GM10248 (cell line): ENCODE measurements around the gene RAP1GAP.

Experiments used
- CTCF ChIA-PET: fragments of 300-600 bp; sonication (Branson Sonifier 250); formaldehyde crosslinking; extraction: SDS; loops from one replicate; lab custom pipeline; 2021; ENCODE audit warnings: antibody characterized with exemption; lab: Yijun Ruan, JAX
- POLR2A ChIA-PET: fragments of 350-650 bp; sonication (Branson Sonifier 250); formaldehyde crosslinking; extraction: SDS; loops from one replicate; lab custom pipeline; 2020; ENCODE audit warnings: antibody characterized with exemption; lab: Yijun Ruan, JAX
- DNase-seq: peaks from one replicate; pipeline ENCODE4 v3.0.0; 2012; ENCODE audit errors: extremely low spot score
- TF ChIP-seq, protein P1 (sequence below): IDR thresholded peaks from 2 replicates; pipeline ENCODE4 v1.5.1; 2012; ENCODE audit warnings: mild to moderate bottlenecking, low read depth; ENCODE audit errors: extremely low read depth, missing control alignments, control extremely low read depth

The RAP1GAP gene

DNA sequence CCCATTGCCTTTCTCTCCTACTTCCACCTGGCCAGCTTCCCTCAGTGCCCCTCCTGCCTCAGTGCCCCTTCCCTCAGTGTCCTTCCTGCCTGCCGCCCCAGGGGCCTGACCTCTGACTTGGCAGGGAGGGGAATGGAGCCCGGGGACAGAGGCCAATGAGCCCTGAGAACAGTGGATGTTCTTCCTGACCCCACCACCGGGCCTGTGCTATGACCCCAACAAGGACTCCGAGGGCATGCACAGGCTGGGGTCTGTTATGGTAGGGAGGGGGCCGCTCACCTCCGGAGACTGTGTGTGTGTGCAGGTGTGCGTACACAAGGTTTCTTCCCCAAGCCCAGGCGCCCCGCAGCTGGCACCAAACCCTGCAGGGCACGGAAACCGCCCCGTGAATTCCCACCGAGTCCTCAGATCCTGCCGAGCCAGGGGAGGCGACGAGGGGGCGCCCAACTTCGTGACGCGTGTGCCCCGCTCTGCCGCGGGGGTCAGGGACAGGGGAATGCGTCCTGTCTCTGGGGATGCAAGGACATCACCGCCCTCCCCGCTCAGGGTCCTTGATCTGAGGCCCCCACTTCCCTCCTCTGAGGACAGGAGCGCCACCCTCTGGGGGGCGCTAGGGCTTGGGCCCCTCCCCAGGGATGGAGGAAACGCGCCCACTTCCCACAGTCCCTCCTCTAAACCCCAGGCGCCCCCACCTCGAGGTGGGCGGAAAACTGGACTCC is 766 bp downstream of the RAP1GAP start:
- ChIA-PET CTCF (interaction anchor here (1.3 to 1.8 kb wide), 2 partner anchors 8 to 9 kb away, joined by 5 read pairs; no protein-coding TSS in a partner anchor), POLR2A (interaction anchor here (0.6 kb wide), 1 partner anchor 145 kb away, joined by 3 read pairs; no protein-coding TSS in a partner anchor)
- DNase-seq, result no peak
- TF ChIP-seq, protein P1, sequence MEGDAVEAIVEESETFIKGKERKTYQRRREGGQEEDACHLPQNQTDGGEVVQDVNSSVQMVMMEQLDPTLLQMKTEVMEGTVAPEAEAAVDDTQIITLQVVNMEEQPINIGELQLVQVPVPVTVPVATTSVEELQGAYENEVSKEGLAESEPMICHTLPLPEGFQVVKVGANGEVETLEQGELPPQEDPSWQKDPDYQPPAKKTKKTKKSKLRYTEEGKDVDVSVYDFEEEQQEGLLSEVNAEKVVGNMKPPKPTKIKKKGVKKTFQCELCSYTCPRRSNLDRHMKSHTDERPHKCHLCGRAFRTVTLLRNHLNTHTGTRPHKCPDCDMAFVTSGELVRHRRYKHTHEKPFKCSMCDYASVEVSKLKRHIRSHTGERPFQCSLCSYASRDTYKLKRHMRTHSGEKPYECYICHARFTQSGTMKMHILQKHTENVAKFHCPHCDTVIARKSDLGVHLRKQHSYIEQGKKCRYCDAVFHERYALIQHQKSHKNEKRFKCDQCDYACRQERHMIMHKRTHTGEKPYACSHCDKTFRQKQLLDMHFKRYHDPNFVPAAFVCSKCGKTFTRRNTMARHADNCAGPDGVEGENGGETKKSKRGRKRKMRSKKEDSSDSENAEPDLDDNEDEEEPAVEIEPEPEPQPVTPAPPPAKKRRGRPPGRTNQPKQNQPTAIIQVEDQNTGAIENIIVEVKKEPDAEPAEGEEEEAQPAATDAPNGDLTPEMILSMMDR, result no peak

- ChIA-PET POLR2A (interaction anchor here (0.6 kb wide), 1 partner anchor 144 kb away, joined by 3 read pairs; no protein-coding TSS in a partner anchor), CTCF (interaction anchor here (0.7 to 1.3 kb wide), 2 partner anchors 8 to 9 kb away, joined by 3 to 5 read pairs; no protein-coding TSS in a partner anchor)
- DNase-seq, result no peak
- TF ChIP-seq, protein P1, result no peak
These were observed 1.6 kb downstream of the RAP1GAP start for GRCh38 chr1:21667348-21668231.

- TF ChIP-seq, protein P1, result no peak
- CTCF ChIA-PET, result interaction anchor here (0.7 kb wide), 1 partner anchor 8 kb away, joined by 3 read pairs; no protein-coding TSS in a partner anchor
- POLR2A ChIA-PET, result no interaction called here
- DNase-seq, result no peak
These were observed 2.4 kb downstream of the RAP1GAP start for GRCh38 chr1:21666576-21667320.

GRCh38 chr1:21665711-21666575 is 3.2 kb downstream of the RAP1GAP start:
- DNase-seq, result no peak
- ChIA-PET CTCF (no interaction called here), POLR2A (no interaction called here)
- TF ChIP-seq, protein P1, result no peak

- CTCF ChIA-PET, result interaction anchor here (1.3 kb wide), 1 partner anchor 11 kb away, joined by 5 read pairs; no protein-coding TSS in a partner anchor
- TF ChIP-seq, protein P1, result no peak
These were observed 4.2 kb downstream of the RAP1GAP start for GRCh38 chr1:21664806-21665588.

More at GRCh38 chr1:21664806-21665588, 4.2 kb downstream of the RAP1GAP start:
- no peak for DNase-seq
- POLR2A ChIA-PET, result no interaction called here
